MCF 10A (cell line): ENCODE data around the gene ABCB1. TPM values are rescaled to one million over a fixed set of nuclear protein-coding genes. Genes with fewer than 3 reads are reported as not detected.

Experiments
- BruUV-seq: library from RNA; stranded (reverse); fragments of 400-500 nt; replicated peaks from 2 replicates; lab custom pipeline; 2021; lab: Mats Ljungman, UMichigan
- CTCF ChIA-PET: fragments of 300-600 bp; sonication (Branson Sonifier 250); formaldehyde crosslinking; extraction: SDS; loops from one replicate; lab custom pipeline; 2021; ENCODE audit warnings: antibody characterized with exemption, inconsistent platforms; lab: Yijun Ruan, JAX
- POLR2A ChIA-PET: fragments of 300-600, 350-650 bp; sonication (Branson Sonifier 250); formaldehyde crosslinking; extraction: SDS; loops from one replicate; lab custom pipeline; 2020; ENCODE audit warnings: antibody characterized with exemption, inconsistent platforms; lab: Yijun Ruan, JAX
- DNase-seq: peaks from one replicate; pipeline ENCODE4 v3.0.0-alpha.2; 2018; ENCODE audit not compliant: unreplicated experiment
- H3K27ac Mint-ChIP-seq: one replicate; pipeline ENCODE4 v1.8.0; 2022; ENCODE audit warnings: mild to moderate bottlenecking, low read depth, mixed read lengths; ENCODE audit not compliant: unreplicated experiment
- H3K27me3 Mint-ChIP-seq: one replicate; pipeline ENCODE4 v1.8.0; 2022; ENCODE audit warnings: mixed read lengths; ENCODE audit not compliant: insufficient read depth, unreplicated experiment
- H3K36me3 Mint-ChIP-seq: one replicate; pipeline ENCODE4 v1.8.0; 2022; ENCODE audit warnings: mild to moderate bottlenecking, moderate library complexity, mixed read lengths; ENCODE audit not compliant: insufficient read depth, unreplicated experiment
- H3K4me1 Mint-ChIP-seq: one replicate; pipeline ENCODE4 v1.8.0; 2022; ENCODE audit warnings: mixed read lengths; ENCODE audit not compliant: insufficient read depth, unreplicated experiment
- H3K4me3 Mint-ChIP-seq: one replicate; pipeline ENCODE4 v1.8.0; 2022; ENCODE audit warnings: mild to moderate bottlenecking, moderate library complexity, mixed read lengths; ENCODE audit not compliant: unreplicated experiment
- H3K9me3 Mint-ChIP-seq: one replicate; pipeline ENCODE4 v1.8.0; 2022; ENCODE audit warnings: mixed read lengths; ENCODE audit not compliant: unreplicated experiment
- intact Hi-C: fragments of 100-400 bp; cut with micrococcal nuclease; formaldehyde crosslinking; loops from 2 replicates; pipeline ENCODE4 v1.14.1; 2022
- total RNA-seq: library from RNA; stranded (reverse); gene quantifications from 2 replicates; pipeline ENCODE4 v1.2.3, GENCODE V29; 2022
- TF ChIP-seq, protein P1 (sequence below): fragments of 200-600 bp; IDR thresholded peaks from one replicate; pipeline ENCODE4 v1.8.0; 2022; ENCODE audit warnings: antibody characterized with exemption, mild to moderate bottlenecking; ENCODE audit not compliant: unreplicated experiment

The ABCB1 gene
- total RNA-seq, 1 experiment from 2014 or later: not detected

DNA sequence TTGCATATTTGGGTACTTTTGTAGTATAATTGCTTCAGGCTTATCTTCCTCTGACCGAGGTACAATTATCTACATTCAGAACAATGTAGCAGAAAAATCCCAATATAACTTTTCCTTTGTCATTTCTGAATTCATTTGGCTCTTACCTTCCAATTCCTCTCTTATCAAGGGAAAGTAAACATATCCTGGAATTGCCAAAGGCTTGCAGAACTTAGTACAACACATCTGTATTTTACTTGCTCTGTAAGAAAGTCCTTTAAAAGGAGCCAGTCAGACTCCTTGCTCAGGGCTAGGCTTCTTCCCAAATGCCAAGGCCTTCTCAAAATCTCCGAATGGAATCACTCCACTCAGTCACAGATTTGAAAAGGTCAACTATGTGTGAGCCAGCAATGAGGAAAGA is 81.9 kb downstream of the ABCB1 start:
- no peak overlapping the region for H3K27ac Mint-ChIP-seq
- H3K4me3 Mint-ChIP-seq: no peak overlapping the region
- no peak for DNase-seq
- peaks cover 15% of the 10 kb centered on the region for H3K27me3 Mint-ChIP-seq
- ChIA-PET CTCF (no interaction called here), POLR2A (no interaction called here)
- intact Hi-C loops: no loop called here
- H3K36me3 Mint-ChIP-seq: no peaks in the 10 kb centered on the region
- TF ChIP-seq, protein P1, sequence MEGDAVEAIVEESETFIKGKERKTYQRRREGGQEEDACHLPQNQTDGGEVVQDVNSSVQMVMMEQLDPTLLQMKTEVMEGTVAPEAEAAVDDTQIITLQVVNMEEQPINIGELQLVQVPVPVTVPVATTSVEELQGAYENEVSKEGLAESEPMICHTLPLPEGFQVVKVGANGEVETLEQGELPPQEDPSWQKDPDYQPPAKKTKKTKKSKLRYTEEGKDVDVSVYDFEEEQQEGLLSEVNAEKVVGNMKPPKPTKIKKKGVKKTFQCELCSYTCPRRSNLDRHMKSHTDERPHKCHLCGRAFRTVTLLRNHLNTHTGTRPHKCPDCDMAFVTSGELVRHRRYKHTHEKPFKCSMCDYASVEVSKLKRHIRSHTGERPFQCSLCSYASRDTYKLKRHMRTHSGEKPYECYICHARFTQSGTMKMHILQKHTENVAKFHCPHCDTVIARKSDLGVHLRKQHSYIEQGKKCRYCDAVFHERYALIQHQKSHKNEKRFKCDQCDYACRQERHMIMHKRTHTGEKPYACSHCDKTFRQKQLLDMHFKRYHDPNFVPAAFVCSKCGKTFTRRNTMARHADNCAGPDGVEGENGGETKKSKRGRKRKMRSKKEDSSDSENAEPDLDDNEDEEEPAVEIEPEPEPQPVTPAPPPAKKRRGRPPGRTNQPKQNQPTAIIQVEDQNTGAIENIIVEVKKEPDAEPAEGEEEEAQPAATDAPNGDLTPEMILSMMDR: no peak
- H3K4me1 Mint-ChIP-seq: no peaks in the 10 kb centered on the region
- BruUV-seq: no TSS peak
- no peaks in the 10 kb centered on the region for H3K9me3 Mint-ChIP-seq

DNA sequence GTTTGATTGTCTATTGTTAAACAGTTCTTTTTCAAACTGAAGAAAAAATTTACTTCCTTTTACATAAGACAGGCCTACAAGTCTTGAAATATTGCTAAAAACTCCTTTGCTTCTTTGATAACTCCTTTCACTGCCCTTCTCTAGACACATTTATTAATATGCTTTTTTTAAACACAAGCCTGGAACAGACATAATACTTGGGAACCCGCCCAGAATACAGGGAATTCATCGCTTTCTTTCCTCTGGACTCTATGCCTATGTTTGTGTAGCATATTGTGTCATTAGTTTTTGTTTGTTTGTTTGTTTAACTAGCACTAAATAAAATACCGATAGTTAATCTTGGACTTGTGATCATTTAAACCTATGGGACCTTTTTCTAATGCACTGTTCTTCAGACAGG is 82.8 kb downstream of the ABCB1 start:
- H3K4me3 Mint-ChIP-seq: no peak overlapping the region
- intact Hi-C loops: no loop called here
- H3K36me3 Mint-ChIP-seq: no peaks in the 10 kb centered on the region
- POLR2A ChIA-PET: no interaction called here
- H3K27ac Mint-ChIP-seq: no peak overlapping the region
- DNase-seq: no peak
- CTCF ChIA-PET: no interaction called here
- peaks cover 22% of the 10 kb centered on the region for H3K27me3 Mint-ChIP-seq
- H3K9me3 Mint-ChIP-seq: no peaks in the 10 kb centered on the region
- no peaks in the 10 kb centered on the region for H3K4me1 Mint-ChIP-seq
- BruUV-seq: no TSS peak
- TF ChIP-seq, protein P1: no peak

DNA sequence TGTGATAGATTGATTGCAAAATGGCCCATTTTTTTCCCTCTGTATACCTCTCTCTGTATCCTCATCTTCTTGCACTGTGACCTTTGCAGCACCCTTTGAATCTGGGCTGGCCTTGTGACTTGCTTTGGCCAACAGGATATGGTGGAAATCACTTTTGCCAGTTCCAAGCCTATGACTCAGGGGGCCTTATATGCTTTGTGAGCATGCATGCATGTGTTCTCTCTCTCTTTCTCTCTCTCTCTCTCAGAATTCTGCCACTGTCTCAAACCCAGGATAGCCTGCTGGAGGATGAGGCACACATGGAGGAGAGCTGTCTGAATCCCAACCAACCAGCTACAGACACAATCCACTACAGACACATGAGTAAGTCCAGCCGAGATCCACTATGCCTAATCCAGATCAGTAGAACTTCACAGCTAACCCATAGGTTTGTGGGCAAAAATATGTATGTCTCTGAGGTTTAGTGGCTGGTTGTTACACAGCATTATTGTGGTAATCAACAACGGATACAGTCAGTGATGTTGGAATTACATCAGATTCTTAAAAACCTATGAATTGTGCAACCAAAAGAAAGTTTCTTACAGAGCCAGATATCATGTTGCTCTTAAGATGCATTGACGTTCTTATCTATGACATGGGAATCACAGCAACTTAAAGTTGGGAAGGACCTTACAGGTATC is 83.4 kb downstream of the ABCB1 start:
- no peak overlapping the region for H3K27ac Mint-ChIP-seq
- no peak overlapping the region for H3K4me3 Mint-ChIP-seq
- intact Hi-C loops: no loop called here
- no peaks in the 10 kb centered on the region for H3K4me1 Mint-ChIP-seq
- ChIA-PET CTCF (interaction anchor here (0.6 to 0.7 kb wide), 3 partner anchors 356 to 1933 kb away, joined by 3 to 4 read pairs (median 4); no protein-coding TSS in a partner anchor), POLR2A (interaction anchor here (0.8 kb wide), 1 partner anchor 103 kb away, joined by 3 read pairs; no protein-coding TSS in a partner anchor)
- peaks cover 22% of the 10 kb centered on the region for H3K27me3 Mint-ChIP-seq
- DNase-seq: no peak
- TF ChIP-seq, protein P1: no peak
- no peaks in the 10 kb centered on the region for H3K36me3 Mint-ChIP-seq
- no peaks in the 10 kb centered on the region for H3K9me3 Mint-ChIP-seq
- no TSS peak for BruUV-seq

DNA sequence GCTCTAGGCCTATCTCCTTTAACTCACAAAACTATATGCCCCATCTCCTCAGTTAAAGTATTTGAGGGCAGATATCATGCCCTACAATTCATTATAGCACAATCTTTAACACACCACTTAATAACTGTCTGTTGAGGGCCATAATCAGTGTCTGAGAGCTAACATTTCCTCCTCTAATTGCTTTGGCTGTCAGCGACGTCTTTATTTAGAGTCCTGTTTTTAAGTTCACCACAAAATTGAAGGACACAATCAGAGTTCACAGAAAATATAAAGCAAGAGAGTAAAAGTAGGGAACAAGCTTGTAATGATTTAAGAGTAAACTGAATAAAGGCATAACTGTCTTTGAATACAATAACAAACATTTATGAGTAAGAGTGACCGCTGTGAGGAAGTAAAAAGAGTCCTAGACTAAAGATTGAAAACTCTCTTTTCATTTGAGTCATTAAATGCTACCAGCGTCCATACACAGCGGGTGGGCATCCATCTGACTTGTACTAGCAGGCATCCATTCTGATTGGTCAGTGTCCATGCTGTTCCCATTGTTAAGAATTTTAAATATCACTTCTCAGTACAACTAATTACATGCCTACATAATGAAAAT is 86.8 kb downstream of the ABCB1 start:
- BruUV-seq: no TSS peak
- TF ChIP-seq, protein P1: no peak
- ChIA-PET POLR2A (no interaction called here), CTCF (interaction anchor here (0.8 kb wide), 1 partner anchor 280 kb away, joined by 3 read pairs; no protein-coding TSS in a partner anchor)
- no peaks in the 10 kb centered on the region for H3K4me1 Mint-ChIP-seq
- intact Hi-C loops: no loop called here
- no peaks in the 10 kb centered on the region for H3K36me3 Mint-ChIP-seq
- H3K27ac Mint-ChIP-seq: no peak overlapping the region
- DNase-seq: no peak
- peaks cover 22% of the 10 kb centered on the region for H3K27me3 Mint-ChIP-seq
- H3K4me3 Mint-ChIP-seq: no peak overlapping the region
- H3K9me3 Mint-ChIP-seq: no peaks in the 10 kb centered on the region
